T-helper 22 cell (primary cell): ENCODE results near the gene RMI2.

Experiments
- DNase-seq: peaks from one replicate; pipeline ENCODE4 v3.0.0-alpha.2; 2020; ENCODE audit warnings: low read depth

RMI2 gene

DNA sequence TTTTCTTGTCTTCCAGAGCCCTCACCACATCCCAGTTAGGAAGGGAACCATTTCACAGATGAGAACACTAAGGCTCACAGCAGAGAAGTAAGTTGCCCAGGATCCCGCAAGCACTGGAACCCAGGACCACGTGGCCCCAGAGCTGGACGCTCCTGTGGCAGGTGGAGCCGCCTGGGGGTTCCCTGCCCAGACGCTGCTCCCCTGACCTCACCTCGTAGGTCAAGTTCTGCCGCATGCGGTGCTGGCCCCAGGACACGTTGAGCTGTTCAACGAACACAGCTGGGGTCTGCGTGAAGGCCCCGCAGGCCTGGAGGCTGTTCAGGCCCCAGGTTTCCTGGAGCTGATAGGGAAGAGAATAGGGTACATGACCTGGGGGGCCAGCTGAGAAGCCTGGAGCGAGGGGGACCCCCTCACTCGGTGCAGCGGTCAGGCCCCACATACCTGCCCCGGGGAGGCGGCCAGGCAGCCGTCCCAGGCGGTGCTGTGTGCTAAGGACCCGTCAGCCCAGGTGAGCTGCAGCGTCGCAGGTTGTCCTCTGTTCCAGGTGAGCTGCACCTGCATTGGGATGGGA lies 54.1 kb downstream of the RMI2 start:
- no peak for DNase-seq

DNA sequence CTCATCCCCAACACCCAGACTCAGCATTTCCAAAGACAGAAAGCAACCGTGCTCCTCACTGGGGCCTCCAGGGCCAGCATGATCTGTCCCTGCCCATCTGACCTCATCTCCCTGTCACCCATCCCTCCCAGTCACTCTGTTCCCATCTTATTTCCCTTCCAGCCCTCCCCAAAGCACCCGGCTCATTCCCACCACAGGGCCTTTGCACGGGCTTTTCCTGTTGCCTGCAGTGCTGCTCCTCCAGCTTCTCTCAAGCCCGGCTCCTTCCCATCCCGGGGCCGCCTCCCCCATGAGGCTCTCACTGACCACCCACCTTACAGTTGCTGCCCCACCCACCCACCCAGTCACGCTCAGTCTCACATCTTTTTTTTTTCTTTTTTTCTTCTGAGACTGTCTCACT lies 54.8 kb downstream of the RMI2 start:
- no peak for DNase-seq
